H9 (cell line): Measurements from ENCODE around the gene ANKFY1. TPM values are rescaled to one million over a fixed set of nuclear protein-coding genes. Genes with fewer than 3 reads are reported as not detected.

Experiments
- DNase-seq: peaks from one replicate; pipeline ENCODE4 v3.0.0-alpha.2; 2017
- H2AFZ ChIP-seq: one replicate; pipeline ENCODE4 v1.6.1; 2013; ENCODE audit warnings: mild to moderate bottlenecking, low read length, control low read depth, moderate library complexity
- H2AK5ac ChIP-seq: 2 replicates; pipeline ENCODE4 v1.6.1; 2013; ENCODE audit warnings: low read length, control low read depth, mixed read lengths; ENCODE audit not compliant: insufficient read length
- H2BK120ac ChIP-seq: one replicate; pipeline ENCODE4 v1.6.1; 2013; ENCODE audit warnings: low read depth, mild to moderate bottlenecking, low read length, control low read depth, inconsistent platforms; ENCODE audit not compliant: poor library complexity, severe bottlenecking
- H2BK12ac ChIP-seq: 2 replicates; pipeline ENCODE4 v1.6.1; 2013; ENCODE audit warnings: low read length, control low read depth, mixed read lengths, low read depth; ENCODE audit not compliant: insufficient read length
- H2BK15ac ChIP-seq: 2 replicates; pipeline ENCODE4 v1.6.1; 2013; ENCODE audit warnings: low read depth, low read length, control low read depth
- H2BK20ac ChIP-seq: one replicate; pipeline ENCODE4 v1.6.1; 2013; ENCODE audit warnings: low read depth, mild to moderate bottlenecking, low read length, control low read depth, inconsistent platforms; ENCODE audit not compliant: poor library complexity, severe bottlenecking
- H2BK5ac ChIP-seq: 2 replicates; pipeline ENCODE4 v1.6.1; 2013; ENCODE audit warnings: low read length, control low read depth, mixed read lengths; ENCODE audit not compliant: insufficient read length
- H3K14ac ChIP-seq: 2 replicates; pipeline ENCODE4 v1.6.1; 2013; ENCODE audit warnings: low read length, control low read depth; ENCODE audit not compliant: insufficient read depth
- H3K18ac ChIP-seq: 2 replicates; pipeline ENCODE4 v1.6.1; 2013; ENCODE audit warnings: low read depth, mild to moderate bottlenecking, mixed read lengths, low read length, control low read depth; ENCODE audit not compliant: insufficient read length
- H3K23ac ChIP-seq: 2 replicates; pipeline ENCODE4 v1.6.1; 2013; ENCODE audit warnings: low read length, control low read depth, mixed read lengths, low read depth; ENCODE audit not compliant: insufficient read length
- H3K23me2 ChIP-seq: 2 replicates; pipeline ENCODE4 v1.6.1; 2013; ENCODE audit warnings: low read depth, mild to moderate bottlenecking, mixed read lengths, low read length, control low read depth; ENCODE audit not compliant: insufficient read length, poor library complexity, severe bottlenecking
- H3K27ac ChIP-seq: 2 replicates; pipeline ENCODE4 v1.5.1; 2013; ENCODE audit warnings: low read length, control low read depth, mixed read lengths, low read depth; ENCODE audit not compliant: insufficient read length
- H3K27me3 ChIP-seq: 2 replicates; pipeline ENCODE4 v1.6.1; 2013; ENCODE audit warnings: low read length, control low read depth, inconsistent platforms; ENCODE audit not compliant: insufficient read depth
- H3K4ac ChIP-seq: 2 replicates; pipeline ENCODE4 v1.6.1; 2013; ENCODE audit warnings: low read depth, mild to moderate bottlenecking, control low read depth, inconsistent platforms, low read length, moderate library complexity
- H3K4me1 ChIP-seq: 2 replicates; pipeline ENCODE4 v1.6.1; 2013; ENCODE audit warnings: low read length, control low read depth, inconsistent platforms; ENCODE audit not compliant: insufficient read depth
- H3K4me2 ChIP-seq: 2 replicates; pipeline ENCODE4 v1.6.1; 2013; ENCODE audit warnings: low read length, control low read depth, mixed read lengths; ENCODE audit not compliant: insufficient read length, insufficient read depth
- H3K56ac ChIP-seq: 2 replicates; pipeline ENCODE4 v1.6.1; 2013; ENCODE audit warnings: low read depth, mild to moderate bottlenecking, mixed read lengths, low read length, control low read depth; ENCODE audit not compliant: insufficient read length
- H3K79me1 ChIP-seq: 2 replicates; pipeline ENCODE4 v1.6.1; 2013; ENCODE audit warnings: low read depth, mild to moderate bottlenecking, moderate library complexity, low read length, control low read depth, inconsistent platforms; ENCODE audit not compliant: insufficient read depth, poor library complexity, severe bottlenecking
- H3K79me2 ChIP-seq: 2 replicates; pipeline ENCODE4 v1.6.1; 2013; ENCODE audit warnings: low read length, control low read depth, inconsistent platforms; ENCODE audit not compliant: insufficient read depth
- H3K9ac ChIP-seq: 2 replicates; pipeline ENCODE4 v1.6.1; 2013; ENCODE audit warnings: low read length, control low read depth, mixed read lengths; ENCODE audit not compliant: insufficient read length; ENCODE audit errors: extremely low read depth
- H3K9me3 ChIP-seq: one replicate; pipeline ENCODE4 v1.6.1; 2013; ENCODE audit warnings: low read depth, low read length, inconsistent platforms; ENCODE audit not compliant: control insufficient read depth
- H3T11ph ChIP-seq: one replicate; pipeline ENCODE4 v1.6.1; 2013; ENCODE audit warnings: mild to moderate bottlenecking, low read length, control low read depth, inconsistent platforms
- H4K20me1 ChIP-seq: one replicate; pipeline ENCODE4 v1.6.1; 2013; ENCODE audit not compliant: control insufficient read depth, insufficient read length, insufficient read depth
- H4K5ac ChIP-seq: 2 replicates; pipeline ENCODE4 v1.6.1; 2013; ENCODE audit warnings: low read depth, mild to moderate bottlenecking, mixed read lengths, low read length, control low read depth; ENCODE audit not compliant: insufficient read length
- H4K8ac ChIP-seq: replicated peaks from 2 replicates; pipeline ENCODE4 v1.6.1; 2013; ENCODE audit warnings: low read length, control low read depth, mixed read lengths, low read depth; ENCODE audit not compliant: insufficient read length
- H4K91ac ChIP-seq: 2 replicates; pipeline ENCODE4 v1.6.1; 2013; ENCODE audit warnings: low read depth, mild to moderate bottlenecking, moderate library complexity, mixed read lengths, low read length, control low read depth; ENCODE audit not compliant: insufficient read length
- H3K27ac Mint-ChIP-seq, 3 experiments: 2 replicates in 2 of 3; 3 replicates in 1 of 3; pipeline ENCODE4 v1.8.0; 2020 to 2021; ENCODE audit warnings: mixed read lengths in 3 of 3, mild to moderate bottlenecking in 1 of 3, moderate library complexity in 1 of 3
- H3K27me3 Mint-ChIP-seq: 2 replicates; pipeline ENCODE4 v1.8.0; 2021; ENCODE audit warnings: low read depth, mild to moderate bottlenecking, moderate library complexity, mixed read lengths
- H3K36me3 Mint-ChIP-seq, 3 experiments: 2 replicates in 2 of 3; 3 replicates in 1 of 3; pipeline ENCODE4 v1.8.0; 2020 to 2021; ENCODE audit warnings: low read depth in 3 of 3, mixed read lengths in 3 of 3; ENCODE audit not compliant: insufficient read depth in 1 of 3
- H3K4me1 Mint-ChIP-seq, 2 experiments: 2 replicates each; pipeline ENCODE4 v1.8.0; 2020; ENCODE audit warnings: mixed read lengths in 2 of 2
- H3K4me3 Mint-ChIP-seq, 2 experiments: 2 replicates in 1 of 2; 3 replicates in 1 of 2; pipeline ENCODE4 v1.8.0; 2020 to 2021; ENCODE audit warnings: mild to moderate bottlenecking in 2 of 2, mixed read lengths in 2 of 2, moderate library complexity in 1 of 2
- H3K9me3 Mint-ChIP-seq, 2 experiments: 2 replicates in 1 of 2; 3 replicates in 1 of 2; pipeline ENCODE4 v1.8.0; 2020; ENCODE audit warnings: mild to moderate bottlenecking in 2 of 2, mixed read lengths in 2 of 2, moderate library complexity in 1 of 2
- WGBS: extraction: QIAGEN DNeasy Blood & Tissue Kit; methylation state at CpG from one replicate; pipeline ENCODE4 v1.1.7; 2013; ENCODE audit warnings: missing lambda C conversion rate, low lambda C conversion rate, mixed read lengths; ENCODE audit not compliant: insufficient read length; ENCODE audit errors: extremely low coverage; 5-methylcytosine and 5-hydroxymethylcytosine counted together
- total RNA-seq: library from RNA; stranded (reverse); gene quantifications from 2 replicates; pipeline ENCODE4 v1.2.1, GENCODE V29; 2021
- TF ChIP-seq, protein P1 (sequence below): fragments of 200-600 bp; sonication (generic); conservative IDR thresholded peaks from 3 replicates; pipeline ENCODE4 v1.8.0; 2021; ENCODE audit warnings: antibody characterized with exemption, mild to moderate bottlenecking

Gene ANKFY1
- total RNA-seq, 1 experiment from 2014 or later, result 51.9 TPM

DNA sequence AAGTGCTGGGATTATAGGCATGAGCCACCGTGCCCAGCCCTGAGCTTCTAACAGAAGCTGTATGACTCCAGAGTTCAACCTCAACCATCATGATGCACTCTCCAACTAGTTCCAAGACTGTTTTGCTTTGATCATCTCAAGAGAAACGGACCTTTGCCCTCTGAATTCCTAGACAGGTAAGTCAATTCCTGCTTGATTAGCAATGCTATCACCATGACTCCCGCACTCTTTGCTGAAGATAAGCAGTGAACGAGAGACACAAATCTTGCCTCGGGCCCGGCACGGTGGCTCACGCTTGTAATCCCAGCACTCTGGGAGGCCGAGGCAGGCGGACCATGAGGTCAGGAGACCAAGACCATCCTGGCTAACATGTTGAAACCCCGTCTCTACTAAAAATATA is 22.2 kb downstream of the ANKFY1 start:
- no peak overlapping the region for H4K5ac ChIP-seq
- no peak overlapping the region for H3K27ac ChIP-seq
- no peaks in the 10 kb centered on the region for H3K4me1 ChIP-seq
- H2AFZ ChIP-seq, result no peak overlapping the region
- no peak overlapping the region for H3K4me2 ChIP-seq
- H3K27me3 ChIP-seq, result no peaks in the 10 kb centered on the region
- TF ChIP-seq, protein P1, sequence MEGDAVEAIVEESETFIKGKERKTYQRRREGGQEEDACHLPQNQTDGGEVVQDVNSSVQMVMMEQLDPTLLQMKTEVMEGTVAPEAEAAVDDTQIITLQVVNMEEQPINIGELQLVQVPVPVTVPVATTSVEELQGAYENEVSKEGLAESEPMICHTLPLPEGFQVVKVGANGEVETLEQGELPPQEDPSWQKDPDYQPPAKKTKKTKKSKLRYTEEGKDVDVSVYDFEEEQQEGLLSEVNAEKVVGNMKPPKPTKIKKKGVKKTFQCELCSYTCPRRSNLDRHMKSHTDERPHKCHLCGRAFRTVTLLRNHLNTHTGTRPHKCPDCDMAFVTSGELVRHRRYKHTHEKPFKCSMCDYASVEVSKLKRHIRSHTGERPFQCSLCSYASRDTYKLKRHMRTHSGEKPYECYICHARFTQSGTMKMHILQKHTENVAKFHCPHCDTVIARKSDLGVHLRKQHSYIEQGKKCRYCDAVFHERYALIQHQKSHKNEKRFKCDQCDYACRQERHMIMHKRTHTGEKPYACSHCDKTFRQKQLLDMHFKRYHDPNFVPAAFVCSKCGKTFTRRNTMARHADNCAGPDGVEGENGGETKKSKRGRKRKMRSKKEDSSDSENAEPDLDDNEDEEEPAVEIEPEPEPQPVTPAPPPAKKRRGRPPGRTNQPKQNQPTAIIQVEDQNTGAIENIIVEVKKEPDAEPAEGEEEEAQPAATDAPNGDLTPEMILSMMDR, result no peak
- no peaks in the 10 kb centered on the region for H3K23me2 ChIP-seq
- no peak overlapping the region for H2BK5ac ChIP-seq
- H3K9me3 ChIP-seq, result no peaks in the 10 kb centered on the region
- H4K91ac ChIP-seq, result no peak overlapping the region
- H3K4me3 Mint-ChIP-seq, result no peak overlapping the region
- peaks cover 5% of the 10 kb centered on the region; the same call in 1 of the 2 replicates for H3K79me2 ChIP-seq
- H3K4me1 Mint-ChIP-seq, result peaks cover 0 to 2% of the 10 kb centered on the region in 2 experiments; a peak in 1 of 4 replicates
- H2BK120ac ChIP-seq, result no peak overlapping the region
- H3K4ac ChIP-seq, result no peak overlapping the region
- no CpG with 5 or more reads among the region's 11 CpGs for WGBS
- H3T11ph ChIP-seq, result no peak overlapping the region
- H2AK5ac ChIP-seq, result no peak overlapping the region
- no peak for DNase-seq
- H3K79me1 ChIP-seq, result peaks cover 4% of the 10 kb centered on the region
- H3K36me3 Mint-ChIP-seq, result peaks cover 11 to 38% (median 33%) of the 10 kb centered on the region in 3 experiments; a peak in 6 of 7 replicates
- no peak overlapping the region; a peak in 1 of 7 replicates for H3K27ac Mint-ChIP-seq
- no peaks in the 10 kb centered on the region for H3K27me3 Mint-ChIP-seq
- no peaks in the 10 kb centered on the region for H3K9me3 Mint-ChIP-seq
- H3K23ac ChIP-seq, result no peak overlapping the region
- H3K14ac ChIP-seq, result no peak overlapping the region
- no peak overlapping the region for H2BK12ac ChIP-seq
- no peak overlapping the region for H4K8ac ChIP-seq
- H4K20me1 ChIP-seq, result no peaks in the 10 kb centered on the region
- H3K56ac ChIP-seq, result no peak overlapping the region
- no peak overlapping the region for H2BK20ac ChIP-seq
- no peak overlapping the region for H2BK15ac ChIP-seq
- no peak overlapping the region for H3K18ac ChIP-seq
- H3K9ac ChIP-seq, result no peak overlapping the region
